ENCODE measurements around the gene TLR10. TPM values are rescaled to one million over a fixed set of nuclear protein-coding genes. Genes with fewer than 3 reads are reported as not detected.
"Not testable (repeated sequence)": the region's sequence is repeated elsewhere in the genome, so short reads cannot be mapped to it uniquely, and the experiment has no call there.

The TLR10 gene
- total RNA-seq, 1 experiment from 2014 or later = not detected

- Histone ChIP-seq H3K9me3 (replicated peaks) (no peaks in the 10 kb centered on the region), H3K36me3 (no peaks in the 10 kb centered on the region), H3K27ac (no peak overlapping the region), H3K27me3 (replicated peaks) (no peaks in the 10 kb centered on the region), H3K4me1 (replicated peaks) (no peaks in the 10 kb centered on the region; the same call in 1 of the 2 replicates), H3K4me3 (no peak overlapping the region)
- DNase-seq (ENCODE audit: low read depth in 1 of 2, low spot score in 2 of 2) = no peak
These were observed 4.9 kb upstream of the TLR10 start for GRCh38 chr4:38787693-38788092.

- no peaks in the 10 kb centered on the region for H3K36me3 ChIP-seq
- no peaks in the 10 kb centered on the region for H3K27me3 ChIP-seq (replicated peaks)
- DNase-seq (ENCODE audit: low read depth in 1 of 2, low spot score in 2 of 2) = no peak
- no peak overlapping the region for H3K4me3 ChIP-seq
- no peaks in the 10 kb centered on the region; the same call in 1 of the 2 replicates for H3K4me1 ChIP-seq (replicated peaks)
- no peaks in the 10 kb centered on the region for H3K9me3 ChIP-seq (replicated peaks)
- no peak overlapping the region for H3K27ac ChIP-seq
These were observed 3.2 kb upstream of the TLR10 start for GRCh38 chr4:38785901-38786402.

GRCh38 chr4:38785041-38785790 is 2.4 kb upstream of the TLR10 start:
- no peak overlapping the region for H3K4me3 ChIP-seq
- no peaks in the 10 kb centered on the region for H3K36me3 ChIP-seq
- no peak overlapping the region for H3K27ac ChIP-seq
- DNase-seq (ENCODE audit: low read depth in 1 of 2, low spot score in 2 of 2) = no peak
- H3K27me3 ChIP-seq (replicated peaks) = no peaks in the 10 kb centered on the region
- H3K4me1 ChIP-seq (replicated peaks) = no peaks in the 10 kb centered on the region; the same call in 1 of the 2 replicates
- H3K9me3 ChIP-seq (replicated peaks) = no peaks in the 10 kb centered on the region

- Histone ChIP-seq H3K27me3 (replicated peaks) (no peaks in the 10 kb centered on the region), H3K36me3 (no peaks in the 10 kb centered on the region), H3K9me3 (replicated peaks) (no peaks in the 10 kb centered on the region), H3K27ac (no peak overlapping the region), H3K4me1 (replicated peaks) (no peaks in the 10 kb centered on the region; the same call in 1 of the 2 replicates), H3K4me3 (no peak overlapping the region)
- no peak for DNase-seq (ENCODE audit: low read depth in 1 of 2, low spot score in 2 of 2)
These were observed 1.4 kb upstream of the TLR10 start for GRCh38 chr4:38784141-38784540.

- H3K36me3 ChIP-seq = no peaks in the 10 kb centered on the region
- H3K9me3 ChIP-seq (replicated peaks) = no peaks in the 10 kb centered on the region
- DNase-seq (ENCODE audit: low read depth in 1 of 2, low spot score in 2 of 2) = no peak
- no peaks in the 10 kb centered on the region for H3K27me3 ChIP-seq (replicated peaks)
- H3K4me1 ChIP-seq (replicated peaks) = no peaks in the 10 kb centered on the region; the same call in 1 of the 2 replicates
- no peak overlapping the region for H3K27ac ChIP-seq
- H3K4me3 ChIP-seq = no peak overlapping the region
These were observed 295 bp upstream of the TLR10 start for GRCh38 chr4:38783109-38783460.

- Histone ChIP-seq H3K4me1 (replicated peaks) (no peaks in the 10 kb centered on the region), H3K27ac (no peak overlapping the region), H3K9me3 (replicated peaks) (no peaks in the 10 kb centered on the region), H3K36me3 (no peaks in the 10 kb centered on the region), H3K27me3 (replicated peaks) (no peaks in the 10 kb centered on the region), H3K4me3 (no peak overlapping the region)
- DNase-seq (ENCODE audit: low read depth in 1 of 2, low spot score in 2 of 2) = no peak
These were observed 932 bp downstream of the TLR10 start for GRCh38 chr4:38781854-38782261.

GRCh38 chr4:38780833-38781484 is 1.8 kb downstream of the TLR10 start:
- Histone ChIP-seq H3K27ac (no peak overlapping the region), H3K36me3 (no peaks in the 10 kb centered on the region), H3K27me3 (replicated peaks) (no peaks in the 10 kb centered on the region), H3K4me1 (replicated peaks) (peaks cover 4% of the 10 kb centered on the region; the same call in 1 of the 2 replicates), H3K9me3 (replicated peaks) (no peaks in the 10 kb centered on the region), H3K4me3 (no peak overlapping the region)
- DNase-seq (ENCODE audit: low read depth in 1 of 2, low spot score in 2 of 2) = no peak

GRCh38 chr4:38779790-38780189 is 3.0 kb downstream of the TLR10 start:
- peaks cover 4% of the 10 kb centered on the region; the same call in 1 of the 2 replicates for H3K4me1 ChIP-seq (replicated peaks)
- no peaks in the 10 kb centered on the region for H3K27me3 ChIP-seq (replicated peaks)
- no peak for DNase-seq (ENCODE audit: low read depth in 1 of 2, low spot score in 2 of 2)
- H3K27ac ChIP-seq = no peak overlapping the region
- no peaks in the 10 kb centered on the region for H3K9me3 ChIP-seq (replicated peaks)
- H3K4me3 ChIP-seq = no peak overlapping the region
- no peaks in the 10 kb centered on the region for H3K36me3 ChIP-seq

- not testable (repeated sequence) for DNase-seq (ENCODE audit: low read depth in 1 of 2, low spot score in 2 of 2); H3K27me3 ChIP-seq (replicated peaks); H3K36me3 ChIP-seq; H3K27ac ChIP-seq; H3K9me3 ChIP-seq (replicated peaks); H3K4me3 ChIP-seq; H3K4me1 ChIP-seq (replicated peaks)
These were observed 4.9 kb downstream of the TLR10 start for GRCh38 chr4:38777925-38778324.

GRCh38 chr4:38775326-38775725 is 7.5 kb downstream of the TLR10 start:
- Histone ChIP-seq H3K9me3 (replicated peaks) (no peaks in the 10 kb centered on the region), H3K27ac (no peak overlapping the region), H3K4me1 (replicated peaks) (peaks cover 4% of the 10 kb centered on the region; the same call in 1 of the 2 replicates), H3K27me3 (replicated peaks) (no peaks in the 10 kb centered on the region), H3K36me3 (no peaks in the 10 kb centered on the region), H3K4me3 (no peak overlapping the region)
- DNase-seq (ENCODE audit: low read depth in 1 of 2, low spot score in 2 of 2) = no peak

GRCh38 chr4:38774181-38774955 is 8.4 kb downstream of the TLR10 start:
- Histone ChIP-seq H3K27ac (no peak overlapping the region), H3K9me3 (replicated peaks) (no peaks in the 10 kb centered on the region), H3K4me1 (replicated peaks) (peaks cover 4% of the 10 kb centered on the region; the same call in 1 of the 2 replicates), H3K27me3 (replicated peaks) (no peaks in the 10 kb centered on the region), H3K36me3 (no peaks in the 10 kb centered on the region), H3K4me3 (no peak overlapping the region)
- no peak for DNase-seq (ENCODE audit: low read depth in 1 of 2, low spot score in 2 of 2)

- H3K4me3 ChIP-seq; H3K27me3 ChIP-seq (replicated peaks); H3K27ac ChIP-seq; DNase-seq (ENCODE audit: low read depth in 1 of 2, low spot score in 2 of 2); H3K4me1 ChIP-seq (replicated peaks); H3K36me3 ChIP-seq; H3K9me3 ChIP-seq (replicated peaks): not testable (repeated sequence)
These were observed 12.5 kb downstream of the TLR10 start for GRCh38 chr4:38770281-38770680.

GRCh38 chr4:38769857-38770256 is 12.9 kb downstream of the TLR10 start:
- no peak for DNase-seq (ENCODE audit: low read depth in 1 of 2, low spot score in 2 of 2)
- Histone ChIP-seq H3K36me3 (no peaks in the 10 kb centered on the region), H3K4me3 (no peak overlapping the region), H3K27me3 (replicated peaks) (no peaks in the 10 kb centered on the region), H3K27ac (no peak overlapping the region), H3K4me1 (replicated peaks) (no peaks in the 10 kb centered on the region), H3K9me3 (replicated peaks) (no peaks in the 10 kb centered on the region)

GRCh38 chr4:38769441-38769840 is 13.3 kb downstream of the TLR10 start:
- no peaks in the 10 kb centered on the region for H3K4me1 ChIP-seq (replicated peaks)
- H3K36me3 ChIP-seq = no peaks in the 10 kb centered on the region
- no peak for DNase-seq (ENCODE audit: low read depth in 1 of 2, low spot score in 2 of 2)
- no peak overlapping the region for H3K27ac ChIP-seq
- H3K9me3 ChIP-seq (replicated peaks) = no peaks in the 10 kb centered on the region
- no peak overlapping the region for H3K4me3 ChIP-seq
- H3K27me3 ChIP-seq (replicated peaks) = no peaks in the 10 kb centered on the region

Data from SJSA1 (cell line).